ENCODE results near the gene ASTL. TPM values are rescaled to one million over a fixed set of nuclear protein-coding genes. Genes with fewer than 3 reads are reported as not detected.

The ASTL gene
- total and polyA plus RNA-seq, 2 of the 13 experiments (the other 11 are each of a cell fraction or from before 2014, with no cell fraction given) = not detected

DNA sequence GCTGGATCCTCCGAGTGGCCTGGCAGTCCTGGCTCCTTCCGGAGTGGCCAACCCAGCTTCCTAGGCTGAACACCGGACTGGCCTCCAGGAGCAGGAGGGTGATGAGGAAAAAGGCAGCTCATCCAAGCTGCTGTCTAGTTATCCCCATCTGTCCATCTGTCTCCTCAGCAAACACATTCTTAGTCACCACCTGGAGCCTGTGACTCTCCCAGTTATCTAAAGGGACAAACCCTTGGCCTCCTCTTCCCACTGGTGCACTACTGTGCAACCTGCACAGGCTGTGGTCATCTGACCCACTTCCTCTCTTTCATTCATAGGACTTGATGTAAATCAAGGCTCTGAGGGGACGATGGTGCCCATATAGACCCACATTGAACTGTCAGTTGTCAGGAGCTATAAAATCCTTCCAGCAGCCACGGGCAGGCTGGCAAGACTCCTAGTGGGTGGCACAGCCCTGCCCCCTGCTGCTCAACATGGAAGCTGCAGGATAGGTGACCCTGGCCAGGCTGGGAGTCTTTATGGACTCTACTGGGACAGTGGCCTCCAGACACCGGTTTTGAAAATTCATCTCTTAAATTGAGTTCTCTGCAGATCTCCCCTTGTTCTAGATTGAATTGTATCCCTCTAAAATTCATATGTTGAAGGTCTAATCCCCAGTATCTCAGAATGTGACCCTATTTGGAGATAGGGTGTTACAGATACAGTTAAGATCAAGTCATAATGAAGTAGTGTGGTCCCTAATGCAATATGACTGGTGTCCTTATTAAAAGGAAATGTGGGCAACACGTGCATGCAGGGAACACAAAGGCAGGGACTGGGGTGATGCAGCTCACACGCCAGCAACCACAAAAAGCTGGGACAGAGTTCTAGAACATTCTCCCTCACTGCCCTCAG is 36.2 kb upstream of the ASTL start:
- POLR2A ChIA-PET = interaction anchor here (1.0 kb wide), 2 partner anchors 91 to 182 kb away, joined by 3 read pairs; partner anchors contain the start of genes CIAO1 and TMEM127
- CTCF ChIA-PET (ENCODE audit: low intra/inter-chr PET ratio, low total read pairs) = interaction anchor here (1.2 to 2.8 kb wide), 5 partner anchors 32 to 182 kb away, joined by 3 to 33 read pairs (median 12); partner anchors contain the start of gene ASTL
- WGBS (ENCODE audit: low lambda C conversion rate) = 27% methylated on average over 7 of the region's 8 CpGs
- Histone ChIP-seq H2AFZ (ENCODE audit: low read length) (no peak overlapping the region), H3K4me1 (ENCODE audit: insufficient read depth, low read length) (no peaks in the 10 kb centered on the region), H3K36me3 (replicated peaks in 1 of 2; ENCODE audit: control insufficient read depth in 1 of 2, insufficient read depth in 2 of 2, low read length in 2 of 2) (no peaks in the 10 kb centered on the region), H3K4me2 (ENCODE audit: low read depth, low read length) (no peak overlapping the region), H3K27ac (ENCODE audit: extremely low read length, insufficient read depth, low read length) (no peak overlapping the region), H3K27me3 (ENCODE audit: control insufficient read depth in 1 of 2, insufficient read depth in 2 of 2, low read length in 2 of 2) (peaks cover 0 to 9% of the 10 kb centered on the region in 2 experiments; a peak in 2 of 5 replicates), H3K79me2 (ENCODE audit: insufficient read depth, low read length) (no peaks in the 10 kb centered on the region), H3K9ac (ENCODE audit: insufficient read depth, low read depth, low read length) (no peak overlapping the region), H3K4me3 (replicated peaks in 1 of 3; ENCODE audit: insufficient read depth in 1 of 3, low read depth in 2 of 3, low read length in 3 of 3) (no peak overlapping the region), H3K9me3 (ENCODE audit: low read length) (no peaks in the 10 kb centered on the region), H4K20me1 (ENCODE audit: insufficient read depth, low read length) (no peaks in the 10 kb centered on the region)
- in situ Hi-C loops (cut with HindIII; ENCODE audit: extremely low pct_ligation_motif_present, low pct_unique_long_range_greater_than_20kb) = no loop called here
- peak; percentile 95 for ATAC-seq
- FAIRE-seq = peak; percentile 69
- intact Hi-C loops (cut with micrococcal nuclease; ENCODE audit: unreplicated experiment) = loop anchor here (1.0 to 10.0 kb wide), 3 partner anchors 36 to 182 kb away; partner anchors contain the start of gene ASTL
- DNase-seq (ENCODE audit: low spot score) = peak; percentile 71
- no TSS peak for BruUV-seq (replicated peaks)
- TF ChIP-seq MAZ (IDR thresholded peaks at IDR 0.05; ENCODE audit: borderline replicate concordance, low read depth, low read length) (no peak), MAZ (CRISPR knock-in tag; IDR thresholded peaks at IDR 0.05; ENCODE audit: low read depth) (0 out of 2 replicates have a peak, but pooled peaks have one; percentile 28), FOSL2 (CRISPR knock-in tag; IDR thresholded peaks at IDR 0.05) (peak; percentile 16; the same call in 1 of the 2 replicates), ZNF816 (CRISPR knock-in tag; IDR thresholded peaks at IDR 0.05; ENCODE audit: borderline replicate concordance) (no peak), NRL (CRISPR knock-in tag; IDR thresholded peaks at IDR 0.05; ENCODE audit: borderline replicate concordance) (0 out of 2 replicates have a peak, but pooled peaks have one; percentile 52), ZNF30 (CRISPR knock-in tag; IDR thresholded peaks at IDR 0.05) (peak; percentile 46; the same call in 1 of the 2 replicates), ZNF563 (CRISPR knock-in tag; IDR thresholded peaks at IDR 0.05) (0 out of 2 replicates have a peak, but pooled peaks have one; percentile 34), TBL1XR1 (IDR thresholded peaks at IDR 0.05; ENCODE audit: borderline replicate concordance, low read length, partially characterized antibody) (no peak), CREM (IDR thresholded peaks at IDR 0.05) (no peak), CREM (CRISPR knock-in tag; IDR thresholded peaks at IDR 0.05) (no peak), ETV5 (CRISPR knock-in tag; IDR thresholded peaks at IDR 0.05; ENCODE audit: borderline replicate concordance) (peak; percentile 32; the same call in 1 of the 2 replicates), GTF3A (CRISPR knock-in tag; conservative IDR thresholded peaks at IDR 0.05) (0 out of 2 replicates have a peak, but pooled peaks have one; percentile 42), LCORL (IDR thresholded peaks at IDR 0.05) (no peak), LCORL (CRISPR knock-in tag; IDR thresholded peaks at IDR 0.05) (peak; percentile 19; the same call in 1 of the 2 replicates)
- TF ChIP-seq, protein P1, sequence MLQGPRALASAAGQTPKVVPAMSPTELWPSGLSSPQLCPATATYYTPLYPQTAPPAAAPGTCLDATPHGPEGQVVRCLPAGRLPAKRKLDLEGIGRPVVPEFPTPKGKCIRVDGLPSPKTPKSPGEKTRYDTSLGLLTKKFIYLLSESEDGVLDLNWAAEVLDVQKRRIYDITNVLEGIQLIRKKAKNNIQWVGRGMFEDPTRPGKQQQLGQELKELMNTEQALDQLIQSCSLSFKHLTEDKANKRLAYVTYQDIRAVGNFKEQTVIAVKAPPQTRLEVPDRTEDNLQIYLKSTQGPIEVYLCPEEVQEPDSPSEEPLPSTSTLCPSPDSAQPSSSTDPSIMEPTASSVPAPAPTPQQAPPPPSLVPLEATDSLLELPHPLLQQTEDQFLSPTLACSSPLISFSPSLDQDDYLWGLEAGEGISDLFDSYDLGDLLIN (CRISPR knock-in tag; IDR thresholded peaks at IDR 0.05; ENCODE audit: borderline replicate concordance) = no peak
- TF ChIP-seq, protein P2, sequence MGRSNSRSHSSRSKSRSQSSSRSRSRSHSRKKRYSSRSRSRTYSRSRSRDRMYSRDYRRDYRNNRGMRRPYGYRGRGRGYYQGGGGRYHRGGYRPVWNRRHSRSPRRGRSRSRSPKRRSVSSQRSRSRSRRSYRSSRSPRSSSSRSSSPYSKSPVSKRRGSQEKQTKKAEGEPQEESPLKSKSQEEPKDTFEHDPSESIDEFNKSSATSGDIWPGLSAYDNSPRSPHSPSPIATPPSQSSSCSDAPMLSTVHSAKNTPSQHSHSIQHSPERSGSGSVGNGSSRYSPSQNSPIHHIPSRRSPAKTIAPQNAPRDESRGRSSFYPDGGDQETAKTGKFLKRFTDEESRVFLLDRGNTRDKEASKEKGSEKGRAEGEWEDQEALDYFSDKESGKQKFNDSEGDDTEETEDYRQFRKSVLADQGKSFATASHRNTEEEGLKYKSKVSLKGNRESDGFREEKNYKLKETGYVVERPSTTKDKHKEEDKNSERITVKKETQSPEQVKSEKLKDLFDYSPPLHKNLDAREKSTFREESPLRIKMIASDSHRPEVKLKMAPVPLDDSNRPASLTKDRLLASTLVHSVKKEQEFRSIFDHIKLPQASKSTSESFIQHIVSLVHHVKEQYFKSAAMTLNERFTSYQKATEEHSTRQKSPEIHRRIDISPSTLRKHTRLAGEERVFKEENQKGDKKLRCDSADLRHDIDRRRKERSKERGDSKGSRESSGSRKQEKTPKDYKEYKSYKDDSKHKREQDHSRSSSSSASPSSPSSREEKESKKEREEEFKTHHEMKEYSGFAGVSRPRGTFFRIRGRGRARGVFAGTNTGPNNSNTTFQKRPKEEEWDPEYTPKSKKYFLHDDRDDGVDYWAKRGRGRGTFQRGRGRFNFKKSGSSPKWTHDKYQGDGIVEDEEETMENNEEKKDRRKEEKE (IDR thresholded peaks at IDR 0.05) = no peak
- TF ChIP-seq, protein P3, sequence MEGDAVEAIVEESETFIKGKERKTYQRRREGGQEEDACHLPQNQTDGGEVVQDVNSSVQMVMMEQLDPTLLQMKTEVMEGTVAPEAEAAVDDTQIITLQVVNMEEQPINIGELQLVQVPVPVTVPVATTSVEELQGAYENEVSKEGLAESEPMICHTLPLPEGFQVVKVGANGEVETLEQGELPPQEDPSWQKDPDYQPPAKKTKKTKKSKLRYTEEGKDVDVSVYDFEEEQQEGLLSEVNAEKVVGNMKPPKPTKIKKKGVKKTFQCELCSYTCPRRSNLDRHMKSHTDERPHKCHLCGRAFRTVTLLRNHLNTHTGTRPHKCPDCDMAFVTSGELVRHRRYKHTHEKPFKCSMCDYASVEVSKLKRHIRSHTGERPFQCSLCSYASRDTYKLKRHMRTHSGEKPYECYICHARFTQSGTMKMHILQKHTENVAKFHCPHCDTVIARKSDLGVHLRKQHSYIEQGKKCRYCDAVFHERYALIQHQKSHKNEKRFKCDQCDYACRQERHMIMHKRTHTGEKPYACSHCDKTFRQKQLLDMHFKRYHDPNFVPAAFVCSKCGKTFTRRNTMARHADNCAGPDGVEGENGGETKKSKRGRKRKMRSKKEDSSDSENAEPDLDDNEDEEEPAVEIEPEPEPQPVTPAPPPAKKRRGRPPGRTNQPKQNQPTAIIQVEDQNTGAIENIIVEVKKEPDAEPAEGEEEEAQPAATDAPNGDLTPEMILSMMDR (CRISPR knock-in tag; IDR thresholded peaks at IDR 0.05) = peak; percentile 94
